Peyer's patch (tissue), 4 donors: ENCODE data around the gene ELFN1.

Experiments used
- CTCF ChIP-seq, 6 experiments: fragments of 450-650 bp in 4 of 6; fragments of 200-600 bp in 2 of 6; sonication (generic) in 1 of 6; IDR thresholded peaks; one replicate each; pipeline ENCODE4 v1.5.1; 2017 to 2019; ENCODE audit warnings: antibody characterized with exemption in 6 of 6, mild to moderate bottlenecking in 3 of 6, moderate library complexity in 1 of 6
- POLR2A ChIP-seq, 2 donors: fragments of 450-650 bp; IDR thresholded peaks; one replicate each; pipeline ENCODE4 v1.5.1; 2017; ENCODE audit warnings: antibody characterized with exemption in 2 of 2, mild to moderate bottlenecking in 2 of 2, moderate library complexity in 2 of 2

- no peak for TF ChIP-seq CTCF (IDR thresholded peaks at IDR 0.05)
- TF ChIP-seq POLR2A (IDR thresholded peaks at IDR 0.05), result no peak
Measured at GRCh38 chr7:1645476-1645875, 24.6 kb upstream of the ELFN1 start.
